IMR-90 (cell line): ENCODE results near the gene PLXNA4. TPM values are rescaled to one million over a fixed set of nuclear protein-coding genes. Genes with fewer than 3 reads are reported as not detected.

Experiments used
- ATAC-seq: fragments of 200-7000 bp; cut with Tn5 transposase; 2 replicates; pipeline ENCODE4 v1.9.1; 2020; ENCODE audit warnings: low read depth, mild to moderate bottlenecking, moderate library complexity
- BruUV-seq: library from RNA; stranded (reverse); fragments of 400-500 nt; replicated peaks from 2 replicates; lab custom pipeline; 2021; lab: Mats Ljungman, UMichigan
- CTCF ChIA-PET: fragments of 300-600 bp; formaldehyde crosslinking; extraction: SDS; loops from one replicate; lab custom pipeline; 2021; ENCODE audit warnings: antibody characterized with exemption; lab: Yijun Ruan, JAX
- POLR2A ChIA-PET: fragments of 300-600 bp; sonication (Branson Sonifier 250); formaldehyde crosslinking; loops from one replicate; lab custom pipeline; 2022; ENCODE audit warnings: antibody characterized with exemption; ENCODE audit not compliant: unreplicated experiment; lab: Charles Lee
- DNase-seq: peaks from one replicate; pipeline ENCODE4 v3.0.0; 2013
- H2AFZ ChIP-seq: replicated peaks from 2 replicates; pipeline ENCODE3; 2013; ENCODE audit warnings: low read length, mild to moderate bottlenecking; ENCODE audit not compliant: poor library complexity
- H2AK5ac ChIP-seq: 2 replicates; pipeline ENCODE4 v1.6.1; 2013; ENCODE audit warnings: low read depth, low read length, inconsistent platforms
- H2AK9ac ChIP-seq: replicated peaks from 2 replicates; pipeline ENCODE3; 2013; ENCODE audit warnings: mild to moderate bottlenecking, low read depth, low read length, moderate library complexity; ENCODE audit not compliant: poor library complexity
- H2BK120ac ChIP-seq: 2 replicates; pipeline ENCODE4 v1.6.1; 2013; ENCODE audit warnings: low read depth, low read length, inconsistent platforms
- H2BK15ac ChIP-seq: 3 replicates; pipeline ENCODE4 v1.6.1; 2013; ENCODE audit warnings: low read depth, low read length, inconsistent platforms
- H2BK20ac ChIP-seq: 2 replicates; pipeline ENCODE4 v1.6.1; 2013; ENCODE audit warnings: low read depth, mild to moderate bottlenecking, inconsistent platforms, low read length, moderate library complexity
- H2BK5ac ChIP-seq: 2 replicates; pipeline ENCODE4 v1.6.1; 2013; ENCODE audit warnings: mild to moderate bottlenecking, low read depth, low read length, inconsistent platforms; ENCODE audit not compliant: poor library complexity, severe bottlenecking
- H3K14ac ChIP-seq: replicated peaks from 2 replicates; pipeline ENCODE4 v1.6.1; 2013; ENCODE audit warnings: low read depth, low read length, inconsistent platforms
- H3K18ac ChIP-seq: 2 replicates; pipeline ENCODE4 v1.6.1; 2013; ENCODE audit warnings: low read depth, low read length, control low read depth
- H3K23ac ChIP-seq: 2 replicates; pipeline ENCODE4 v1.6.1; 2013; ENCODE audit warnings: low read depth, low read length, inconsistent platforms
- H3K27ac ChIP-seq: 2 replicates; pipeline ENCODE4 v1.5.1; 2013; ENCODE audit warnings: mild to moderate bottlenecking, control low read depth, low read length; ENCODE audit not compliant: insufficient read depth
- H3K27me3 ChIP-seq: 2 replicates; pipeline ENCODE4 v1.6.1; 2013; ENCODE audit warnings: low read length; ENCODE audit not compliant: control insufficient read depth, insufficient read depth
- H3K36me3 ChIP-seq: 2 replicates; pipeline ENCODE4 v1.6.1; 2013; ENCODE audit warnings: low read length, mixed read lengths; ENCODE audit not compliant: control insufficient read depth, insufficient read depth
- H3K4ac ChIP-seq: 2 replicates; pipeline ENCODE4 v1.6.1; 2013; ENCODE audit warnings: low read depth, low read length, inconsistent platforms
- H3K4me1 ChIP-seq: 2 replicates; pipeline ENCODE4 v1.6.1; 2013; ENCODE audit warnings: low read length, mixed read lengths; ENCODE audit not compliant: control insufficient read depth, insufficient read depth
- H3K4me2 ChIP-seq: 2 replicates; pipeline ENCODE4 v1.6.1; 2013; ENCODE audit warnings: low read depth, mild to moderate bottlenecking, control low read depth, low read length, moderate library complexity
- H3K4me3 ChIP-seq: 2 replicates; pipeline ENCODE4 v1.5.1; 2013; ENCODE audit warnings: low read depth, mild to moderate bottlenecking, control low read depth, low read length, moderate library complexity; ENCODE audit not compliant: insufficient read depth
- H3K56ac ChIP-seq: 2 replicates; pipeline ENCODE4 v1.6.1; 2013; ENCODE audit warnings: low read length, inconsistent platforms; ENCODE audit not compliant: insufficient read depth; ENCODE audit errors: extremely low read depth
- H3K79me1 ChIP-seq, 2 experiments: 2 replicates each; pipeline ENCODE4 v1.6.1; 2013; ENCODE audit warnings: low read length in 2 of 2, inconsistent platforms in 1 of 2, low read depth in 1 of 2
- H3K9ac ChIP-seq: 2 replicates; pipeline ENCODE4 v1.6.1; 2013; ENCODE audit warnings: low read depth, low read length, control low read depth
- H3K9me1 ChIP-seq: 2 replicates; pipeline ENCODE4 v1.6.1; 2013; ENCODE audit warnings: low read length, inconsistent platforms; ENCODE audit not compliant: insufficient read depth
- H3K9me3 ChIP-seq: 2 replicates; pipeline ENCODE4 v1.6.1; 2013; ENCODE audit warnings: low read length; ENCODE audit not compliant: control insufficient read depth, insufficient read depth
- H4K20me1 ChIP-seq: 2 replicates; pipeline ENCODE4 v1.6.1; 2013; ENCODE audit warnings: low read length, inconsistent platforms; ENCODE audit not compliant: insufficient read depth
- H4K5ac ChIP-seq: 2 replicates; pipeline ENCODE4 v1.6.1; 2013; ENCODE audit warnings: mild to moderate bottlenecking, low read depth, low read length, control low read depth
- H4K8ac ChIP-seq, 2 experiments: 2 replicates each; pipeline ENCODE4 v1.6.1; 2013; ENCODE audit warnings: low read depth in 2 of 2, low read length in 2 of 2, control low read depth in 1 of 2, inconsistent platforms in 1 of 2
- H4K91ac ChIP-seq: 2 replicates; pipeline ENCODE4 v1.6.1; 2013; ENCODE audit warnings: low read depth, low read length, inconsistent platforms; ENCODE audit not compliant: insufficient read depth
- ELK1 ChIP-seq: fragments of 150-350 bp; IDR thresholded peaks from 2 replicates; pipeline ENCODE4 v1.6.1; 2016; ENCODE audit warnings: low read depth, mild to moderate bottlenecking, low read length, moderate library complexity, borderline replicate concordance
- USF2 ChIP-seq: fragments of 150-350 bp; IDR thresholded peaks from 2 replicates; pipeline ENCODE4 v1.6.1; 2017; ENCODE audit warnings: mild to moderate bottlenecking, antibody characterized with exemption, low read length, low read depth
- WGBS, 2 experiments: methylation state at CpG; one replicate each; pipeline versions ENCODE4 v1.1.5 to v1.1.7; 2013; ENCODE audit warnings: missing lambda C conversion rate in 2 of 2; ENCODE audit not compliant: insufficient read length in 1 of 2; ENCODE audit errors: extremely low coverage in 2 of 2; 5-methylcytosine and 5-hydroxymethylcytosine counted together
- dilution Hi-C: fragments of 300-500 bp; cut with HindIII; formaldehyde crosslinking; loops from one replicate; pipeline ENCODE4 v1.14.3; 2018; ENCODE audit warnings: low sequenced_read_pairs; ENCODE audit not compliant: unreplicated experiment
- in situ Hi-C: fragments of 300-500 bp; cut with MboI; formaldehyde crosslinking; loops from 3 replicates; pipeline ENCODE4 v1.14.3; 2019; ENCODE audit warnings: low sequenced_read_pairs, inconsistent platforms, mixed read lengths
- intact Hi-C: fragments of 100-400 bp; cut with micrococcal nuclease; formaldehyde crosslinking; loops from 2 replicates; pipeline ENCODE4 v1.10.0; 2022
- polyA plus RNA-seq, 3 experiments: library from polyadenylated mRNA; depleted of rRNA; stranded (reverse); fragments of >200 nt; gene quantifications; 2 replicates each; pipeline ENCODE4 v1.2.3, GENCODE V29; 2012; ENCODE audit warnings: low replicate concordance in 1 of 3
- total RNA-seq: library from RNA; depleted of rRNA; stranded (reverse); fragments of >200 nt; gene quantifications from 2 replicates; pipeline ENCODE4 v1.2.3, GENCODE V29; 2012

PLXNA4 gene
- total and polyA plus RNA-seq, 2 of the 4 experiments (the other 2 are of a cell fraction), result under 0.01 TPM

GRCh38 chr7:132551886-132552285 lies 24.4 kb downstream of the PLXNA4 start:
- no TSS peak for BruUV-seq
- H3K4ac ChIP-seq, result no peak overlapping the region
- no peaks in the 10 kb centered on the region for H3K79me1 ChIP-seq
- ChIA-PET POLR2A (no interaction called here), CTCF (no interaction called here)
- no peak for DNase-seq
- TF ChIP-seq USF2, result no peak
- no peak for TF ChIP-seq ELK1
- H3K4me3 ChIP-seq, result no peak overlapping the region
- no peak overlapping the region for H3K9ac ChIP-seq
- dilution Hi-C loops (no loop called here), in situ Hi-C loops (no loop called here), intact Hi-C loops (no loop called here)
- WGBS, 2 experiments, result 56% methylated on average over 2 of the region's 3 CpGs; no CpG with 5 or more reads in 1 of the 2 experiments
- H2AK9ac ChIP-seq, result no peak overlapping the region
- no peak overlapping the region for H3K23ac ChIP-seq
- H3K27me3 ChIP-seq, result no peaks in the 10 kb centered on the region
- no peak overlapping the region for H4K91ac ChIP-seq
- no peak overlapping the region for H2BK120ac ChIP-seq
- H3K9me1 ChIP-seq, result no peaks in the 10 kb centered on the region
- no peak overlapping the region for H2BK15ac ChIP-seq
- H4K8ac ChIP-seq, result no peak overlapping the region
- H2BK5ac ChIP-seq, result no peak overlapping the region
- no peaks in the 10 kb centered on the region for H3K9me3 ChIP-seq
- no peaks in the 10 kb centered on the region for H3K4me1 ChIP-seq
- no peak overlapping the region for H3K14ac ChIP-seq
- H3K18ac ChIP-seq, result no peak overlapping the region
- H3K36me3 ChIP-seq, result no peaks in the 10 kb centered on the region
- no peak overlapping the region for H2AK5ac ChIP-seq
- H2BK20ac ChIP-seq, result no peak overlapping the region
- H3K4me2 ChIP-seq, result no peak overlapping the region
- H3K27ac ChIP-seq, result no peak overlapping the region
- no peak overlapping the region for H3K56ac ChIP-seq
- no peak overlapping the region for H2AFZ ChIP-seq
- no peak overlapping the region for H4K5ac ChIP-seq
- H4K20me1 ChIP-seq, result no peaks in the 10 kb centered on the region
- ATAC-seq, result no peak
